Epidermal melanocyte (primary cell): ENCODE data around the gene SYT8.
A peak's percentile ranks its signal among the peaks of the same experiment; 100 is the strongest.
"Not testable (repeated sequence)": the region's sequence is repeated elsewhere in the genome, so short reads cannot be mapped to it uniquely, and the experiment has no call there.

Source experiments
- DNase-seq: peaks from one replicate; pipeline ENCODE4 v3.0.0; 2011; ENCODE audit warnings: low spot score; ENCODE audit not compliant: insufficient read length

The SYT8 gene

DNA sequence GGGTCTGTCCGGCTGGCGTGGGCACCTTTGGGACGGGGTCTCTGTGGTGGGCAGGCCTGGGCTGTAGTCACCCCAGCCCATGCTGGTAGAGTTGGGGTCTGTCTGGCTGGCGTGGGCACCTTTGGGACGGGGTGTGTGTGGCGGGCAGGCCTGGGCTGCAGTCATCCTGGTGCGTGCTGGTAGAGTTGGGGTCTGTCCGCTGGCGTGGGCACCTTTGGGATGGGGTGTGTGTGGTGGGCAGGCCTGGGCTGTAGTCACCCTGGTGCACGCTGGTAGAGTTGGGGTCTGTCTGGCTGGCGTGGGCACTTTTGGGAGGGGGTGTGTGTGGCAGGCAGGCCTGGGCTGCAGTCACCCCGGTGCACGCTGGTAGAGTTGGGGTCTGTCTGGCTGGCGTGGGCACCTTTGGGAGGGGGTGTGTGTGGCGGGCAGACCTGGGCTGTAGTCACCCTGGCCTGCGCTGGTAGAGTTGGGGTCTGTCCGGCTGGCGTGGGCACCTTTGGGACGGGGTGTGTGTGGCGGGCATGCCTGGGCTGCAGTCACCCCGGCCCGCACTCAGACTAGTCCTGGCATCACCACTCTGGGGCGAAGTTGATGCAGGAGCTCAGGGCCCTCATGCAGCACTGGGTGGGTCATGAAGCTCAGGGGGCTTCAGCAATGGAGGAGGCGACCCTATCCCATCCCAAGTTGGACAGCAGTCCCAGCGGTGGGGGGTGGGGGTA, 37.6 kb downstream of the SYT8 start:
- DNase-seq: no peak

DNA sequence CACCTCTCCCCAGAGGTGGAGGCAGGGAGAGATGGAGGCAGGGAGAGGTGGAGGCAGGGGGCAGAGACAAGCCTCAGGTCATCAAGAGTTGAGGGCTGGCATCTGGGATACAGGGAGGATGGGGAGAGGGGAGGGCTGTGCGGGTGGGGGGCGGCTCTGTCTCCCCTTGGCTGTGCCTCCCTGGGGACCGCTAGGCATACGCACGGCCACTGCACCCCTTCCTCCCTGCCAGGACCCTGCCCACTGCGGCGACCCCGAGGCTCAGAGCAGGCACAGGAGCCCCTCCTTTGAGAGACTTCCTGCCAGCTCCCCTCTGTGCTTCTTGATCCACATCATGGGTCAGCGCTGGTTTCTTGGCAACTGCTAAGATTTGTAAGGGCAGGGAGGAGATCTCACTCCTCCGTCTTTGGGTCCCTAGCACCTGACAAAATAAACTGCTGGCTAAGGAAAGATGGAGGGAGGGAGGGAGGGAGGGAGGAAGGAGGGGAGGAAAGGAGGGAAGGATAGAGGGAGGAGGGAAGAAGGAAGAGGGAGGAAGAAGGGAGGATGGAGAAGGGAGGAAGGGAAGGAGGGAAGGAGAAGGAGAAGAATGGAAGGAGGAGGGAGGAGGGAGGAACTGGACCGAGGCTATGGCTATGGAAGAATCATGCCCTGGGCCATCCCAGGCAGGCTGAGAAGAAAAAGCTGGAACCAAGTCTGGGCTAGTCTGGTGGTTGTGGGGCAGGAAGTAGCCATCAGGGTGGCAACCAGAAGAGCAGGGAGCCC, 38.4 kb downstream of the SYT8 start:
- DNase-seq: no peak

DNA sequence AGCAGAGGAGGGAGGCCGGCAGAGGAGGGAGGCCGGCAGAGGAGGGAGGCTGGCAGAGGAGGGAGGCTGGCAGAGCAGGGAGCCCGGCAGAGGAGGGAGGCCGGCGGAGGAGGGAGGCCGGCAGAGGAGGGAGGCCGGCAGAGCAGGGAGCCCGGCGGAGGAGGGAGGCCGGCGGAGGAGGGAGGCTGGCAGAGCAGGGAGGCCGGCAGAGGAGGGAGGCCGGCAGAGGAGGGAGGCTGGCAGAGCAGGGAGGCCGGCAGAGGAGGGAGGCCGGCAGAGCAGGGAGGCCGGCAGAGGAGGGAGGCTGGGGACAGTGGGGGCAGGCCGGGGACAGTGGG, 39.0 kb downstream of the SYT8 start:
- not testable (repeated sequence) for DNase-seq

DNA sequence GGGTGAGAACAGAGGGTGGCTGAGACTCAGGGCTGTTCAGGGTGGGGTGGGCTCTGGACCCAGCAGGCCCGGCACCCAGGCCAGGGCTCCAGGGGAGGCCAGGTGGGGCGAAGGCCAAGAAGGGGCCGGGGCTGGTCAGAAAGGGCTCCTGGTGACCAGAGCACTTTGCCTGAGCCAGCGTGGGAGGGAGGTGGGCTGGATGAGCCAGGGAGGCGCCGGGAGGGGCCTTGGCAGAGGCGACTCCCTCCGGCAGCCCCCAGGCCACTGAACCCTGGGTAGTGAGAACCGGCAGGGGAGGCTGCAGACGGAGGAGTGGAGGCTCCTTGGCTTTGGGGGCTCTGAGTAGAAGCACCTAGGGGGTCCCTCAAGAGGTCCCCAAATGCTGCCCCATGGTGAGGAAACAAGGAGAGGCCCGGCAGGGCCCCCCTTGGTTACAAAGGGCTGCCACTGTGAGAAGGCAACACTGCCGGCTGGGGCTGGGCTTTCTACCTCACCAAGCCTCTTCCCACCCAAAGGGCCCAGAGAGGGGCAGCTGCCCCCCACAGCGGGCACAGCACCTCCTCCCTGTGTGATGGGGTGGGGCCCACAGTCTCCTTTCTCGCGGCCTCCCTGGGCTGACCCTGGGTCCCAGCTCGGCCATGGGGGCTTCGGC, 39.8 kb downstream of the SYT8 start:
- DNase-seq: not testable (repeated sequence)

DNA sequence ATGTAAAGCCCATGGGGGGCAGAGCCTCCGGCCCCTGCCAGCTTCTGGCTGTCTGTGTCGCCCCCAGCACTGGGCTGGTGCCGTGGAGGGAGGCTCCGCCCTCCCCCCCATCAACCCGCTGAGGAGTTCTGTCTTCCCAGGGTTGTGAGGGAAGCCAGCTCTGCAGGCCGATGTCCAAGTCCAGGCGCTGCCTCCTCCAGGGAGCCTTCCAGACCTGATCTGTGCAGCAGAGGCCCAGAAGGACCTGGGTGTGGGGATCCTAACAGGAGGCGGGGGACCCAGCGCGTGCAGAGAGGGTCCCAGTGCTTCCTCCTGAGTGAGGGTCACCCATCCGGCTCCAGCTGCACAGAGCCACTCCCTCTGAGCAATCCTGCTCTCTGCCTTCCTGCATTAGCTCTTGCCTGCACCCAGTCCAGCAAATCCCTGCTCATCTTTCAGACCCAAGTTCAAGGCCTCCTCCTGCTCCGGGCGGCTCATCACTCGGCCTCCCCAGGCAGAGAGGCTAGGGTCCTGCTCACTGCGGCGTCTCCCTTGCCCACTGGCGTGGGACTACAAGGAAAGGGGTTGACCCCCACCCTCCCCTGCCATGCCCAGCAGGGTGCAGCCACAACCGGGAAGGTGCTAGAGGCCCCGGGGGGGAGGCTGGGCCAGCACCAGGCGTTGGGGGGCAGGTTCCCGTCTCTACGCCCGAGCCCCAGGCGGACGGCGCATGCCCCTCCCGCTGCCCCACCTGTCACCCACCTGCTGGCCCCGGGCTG, 40.5 kb downstream of the SYT8 start:
- DNase-seq: no peak

DNA sequence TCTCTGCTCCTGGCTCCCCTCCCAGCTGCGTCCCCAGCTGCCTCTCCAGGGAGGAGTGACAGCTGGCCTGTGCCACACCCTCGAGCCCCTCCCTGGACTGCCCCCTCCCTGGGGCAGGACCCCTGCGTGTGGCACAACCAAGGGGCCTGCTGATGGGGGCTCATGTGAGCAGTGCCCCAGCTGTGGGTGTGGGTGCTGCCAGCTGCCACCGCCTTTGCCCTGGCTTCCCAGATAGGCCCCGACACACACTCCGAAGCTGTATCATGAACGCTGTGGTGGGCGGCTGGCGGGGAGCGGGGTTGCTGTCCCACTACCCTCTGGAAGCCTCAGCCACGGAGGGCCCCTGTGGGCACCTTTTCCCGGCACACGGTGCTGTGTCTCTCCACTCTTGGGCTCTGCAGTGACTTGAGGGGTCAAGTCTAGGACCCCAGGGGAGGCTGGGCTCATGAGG, 41.1 kb downstream of the SYT8 start:
- DNase-seq: not testable (repeated sequence)

DNA sequence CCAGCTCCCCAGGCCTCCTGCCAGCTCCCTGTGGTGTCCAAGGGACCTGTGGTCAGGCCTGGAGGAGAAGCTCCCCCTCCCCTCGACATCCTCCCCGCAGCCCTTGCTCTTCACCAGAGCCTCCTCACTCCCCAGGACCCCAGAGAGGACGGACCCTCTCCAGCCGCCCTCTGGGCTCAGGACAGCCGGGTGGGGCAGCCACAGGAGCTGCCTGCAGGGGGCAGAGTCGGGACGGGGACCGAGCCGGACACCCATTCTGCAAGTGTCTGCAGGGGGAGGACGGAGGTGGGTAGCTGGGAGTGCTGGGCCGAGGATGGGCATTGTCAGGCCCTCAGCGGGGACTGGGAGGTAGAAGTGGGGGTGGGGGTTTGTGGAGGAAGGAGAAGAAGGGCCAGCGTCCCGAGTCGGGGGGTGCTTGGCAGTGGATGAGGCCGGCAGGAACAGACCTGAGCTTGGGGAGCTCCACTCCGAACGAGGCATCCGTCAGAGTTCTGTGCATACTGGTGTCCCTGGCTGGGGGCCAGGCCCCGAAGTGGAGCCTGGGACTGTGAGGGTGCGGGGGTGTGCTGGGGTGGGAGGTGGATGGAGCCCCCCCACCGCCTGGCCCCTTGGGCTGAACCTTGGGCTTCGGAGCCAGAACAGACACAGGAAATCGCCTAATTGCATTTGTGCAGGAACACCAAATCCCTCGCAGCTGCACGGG, 41.7 kb downstream of the SYT8 start:
- DNase-seq: no peak

DNA sequence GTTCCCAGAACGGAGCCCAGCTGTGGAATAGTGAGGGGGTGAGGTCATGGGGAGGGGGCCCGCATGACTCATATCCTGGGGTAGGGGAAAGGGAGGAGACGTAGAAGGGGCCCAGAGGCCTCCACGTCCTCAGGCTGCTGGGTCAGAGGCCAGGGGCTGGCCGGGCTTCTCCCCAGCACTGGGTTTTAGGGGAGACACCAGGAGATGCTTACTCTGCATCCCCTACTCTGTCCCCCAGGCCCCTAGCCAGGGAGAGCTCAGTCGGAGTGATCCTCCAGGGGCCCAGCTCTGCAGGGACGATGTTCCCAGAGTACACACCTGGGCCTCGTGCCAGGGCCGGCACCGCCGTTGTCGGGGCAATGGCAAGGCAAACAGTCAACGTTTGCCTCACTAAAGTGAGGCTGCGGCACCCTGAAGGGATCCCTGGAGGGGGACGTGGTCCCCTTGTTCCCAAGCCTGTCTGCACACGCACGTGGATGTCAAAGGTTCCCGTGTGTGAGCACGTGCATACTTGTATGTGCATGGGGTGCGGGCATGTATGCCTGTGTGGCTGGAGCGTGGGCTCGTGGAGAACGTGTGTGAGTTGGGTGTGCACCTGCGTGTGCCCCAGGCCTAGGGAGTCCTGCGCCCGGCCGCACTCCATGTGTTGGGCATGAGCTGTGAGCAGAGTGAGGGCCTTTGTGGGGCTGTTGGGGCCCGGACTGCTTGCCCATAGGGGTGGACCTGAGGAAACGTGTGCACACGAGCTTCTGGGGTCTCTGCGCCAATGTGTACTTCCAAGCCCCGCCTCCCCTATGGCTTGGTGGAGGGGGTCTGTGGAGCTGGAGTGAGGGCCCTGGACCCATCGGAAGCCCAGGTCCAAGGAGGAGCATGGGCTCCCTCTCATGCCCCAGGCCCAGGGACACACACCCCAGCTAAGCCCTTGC, 42.7 kb downstream of the SYT8 start:
- no peak for DNase-seq

DNA sequence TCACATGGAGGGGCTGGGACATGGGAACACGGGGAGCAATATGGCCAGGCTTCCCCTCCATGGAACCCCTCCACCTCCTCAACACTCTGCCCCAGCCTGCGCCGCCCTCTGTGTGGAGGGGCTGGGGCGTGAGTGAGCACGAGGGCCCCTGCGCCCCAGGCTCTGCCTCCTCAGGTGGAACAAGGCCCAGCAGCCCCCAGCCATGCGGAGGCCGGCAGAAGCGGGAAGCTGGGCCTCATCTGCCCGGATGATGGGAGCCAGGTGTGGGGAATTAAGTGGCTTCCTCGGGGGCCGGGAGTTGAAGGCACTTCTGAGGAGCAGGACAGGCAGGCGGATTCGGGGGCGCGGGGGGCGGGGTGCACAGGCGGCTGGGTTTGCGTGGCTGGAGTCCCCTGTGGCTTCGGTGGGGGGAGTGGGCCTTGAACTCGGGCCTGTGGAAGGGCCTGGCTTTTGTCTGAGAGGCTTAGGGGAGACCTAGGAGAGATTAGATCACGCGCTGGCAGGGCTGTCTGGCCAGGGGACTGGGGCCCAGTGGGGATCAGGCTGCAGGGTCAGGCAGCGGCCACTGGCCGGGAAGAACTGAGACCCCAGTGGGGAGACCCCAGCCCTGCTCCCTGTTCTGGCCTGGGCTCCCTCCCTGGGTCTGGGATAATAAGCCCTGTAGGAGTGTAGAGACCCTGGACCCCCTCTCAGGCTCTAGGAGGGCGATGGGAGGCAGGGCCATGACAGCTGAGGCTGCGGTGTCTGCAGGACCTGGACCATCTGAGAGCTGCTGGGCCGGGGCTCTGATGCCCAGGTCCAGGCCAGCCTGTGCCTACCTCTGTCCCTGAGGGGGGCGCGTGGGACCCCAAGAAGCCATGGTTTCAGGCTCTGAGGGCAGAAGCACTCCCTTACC, 43.6 kb downstream of the SYT8 start:
- DNase-seq: no peak

DNA sequence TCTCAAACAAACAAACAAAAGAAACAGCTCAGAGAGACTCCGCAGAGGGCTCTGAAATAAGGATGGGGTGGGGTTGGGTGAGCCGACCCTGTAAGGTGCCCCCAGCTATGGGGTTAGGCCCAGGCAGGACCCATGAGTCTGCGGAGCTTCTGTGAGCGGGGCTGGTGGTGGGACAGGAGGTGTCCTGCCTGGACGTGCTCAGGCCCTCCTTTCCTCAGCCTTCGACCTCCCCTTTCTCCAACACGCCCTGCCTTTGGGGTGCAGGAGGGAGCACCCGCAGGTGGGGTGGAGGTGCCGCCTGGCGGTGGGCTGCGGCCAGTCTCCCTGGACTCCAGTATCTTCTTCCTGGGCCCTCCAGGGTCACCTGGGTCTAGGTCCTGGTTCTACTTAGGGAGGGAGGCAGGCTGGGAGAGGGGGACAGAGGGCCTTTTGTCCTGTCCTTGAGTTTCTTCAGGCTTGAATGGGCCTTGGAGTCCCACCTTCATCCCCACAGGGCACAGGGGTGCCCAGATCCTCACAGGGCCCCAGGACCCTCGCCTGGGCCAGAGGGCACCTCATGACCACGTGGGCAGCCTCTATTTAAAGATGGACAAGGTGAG, 44.7 kb downstream of the SYT8 start:
- no peak for DNase-seq

DNA sequence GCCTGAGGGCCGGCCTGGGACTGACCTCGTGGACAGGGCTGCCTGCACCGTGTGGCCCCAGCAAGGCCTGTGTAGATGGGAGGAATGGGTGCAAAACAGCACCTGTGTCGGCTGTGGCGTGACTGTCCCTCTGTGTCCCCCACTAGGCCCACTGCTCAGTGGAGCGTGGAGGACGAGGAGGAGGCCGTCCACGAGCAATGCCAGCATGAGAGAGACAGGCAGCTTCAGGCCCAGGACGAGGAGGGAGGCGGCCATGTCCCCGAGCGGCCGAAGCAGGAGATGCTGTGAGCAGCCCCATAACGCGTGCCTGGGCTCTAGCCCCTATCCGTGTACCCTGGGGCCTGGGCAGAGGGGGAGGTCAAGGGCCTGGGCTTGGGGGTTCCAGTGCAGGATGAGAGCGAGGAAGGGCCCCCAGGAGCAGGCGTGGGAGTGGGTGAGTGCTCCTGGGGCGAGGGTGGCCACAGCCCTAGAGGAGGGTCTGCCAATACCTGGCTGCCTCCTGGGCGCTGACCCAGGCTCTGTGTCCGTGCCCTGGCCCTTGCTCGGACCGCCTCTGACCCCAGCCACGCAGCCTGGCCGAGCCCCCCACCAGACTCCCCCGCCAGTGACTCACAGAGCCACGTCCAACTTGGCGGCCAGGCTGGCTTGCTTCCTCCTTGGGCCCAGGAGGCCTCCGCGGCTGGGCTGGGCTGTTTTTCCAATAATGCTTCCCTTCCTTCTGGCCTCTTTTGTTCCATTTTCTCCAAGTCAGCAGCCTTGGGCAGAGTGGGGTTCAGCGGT, 45.3 kb downstream of the SYT8 start:
- DNase-seq: no peak

DNA sequence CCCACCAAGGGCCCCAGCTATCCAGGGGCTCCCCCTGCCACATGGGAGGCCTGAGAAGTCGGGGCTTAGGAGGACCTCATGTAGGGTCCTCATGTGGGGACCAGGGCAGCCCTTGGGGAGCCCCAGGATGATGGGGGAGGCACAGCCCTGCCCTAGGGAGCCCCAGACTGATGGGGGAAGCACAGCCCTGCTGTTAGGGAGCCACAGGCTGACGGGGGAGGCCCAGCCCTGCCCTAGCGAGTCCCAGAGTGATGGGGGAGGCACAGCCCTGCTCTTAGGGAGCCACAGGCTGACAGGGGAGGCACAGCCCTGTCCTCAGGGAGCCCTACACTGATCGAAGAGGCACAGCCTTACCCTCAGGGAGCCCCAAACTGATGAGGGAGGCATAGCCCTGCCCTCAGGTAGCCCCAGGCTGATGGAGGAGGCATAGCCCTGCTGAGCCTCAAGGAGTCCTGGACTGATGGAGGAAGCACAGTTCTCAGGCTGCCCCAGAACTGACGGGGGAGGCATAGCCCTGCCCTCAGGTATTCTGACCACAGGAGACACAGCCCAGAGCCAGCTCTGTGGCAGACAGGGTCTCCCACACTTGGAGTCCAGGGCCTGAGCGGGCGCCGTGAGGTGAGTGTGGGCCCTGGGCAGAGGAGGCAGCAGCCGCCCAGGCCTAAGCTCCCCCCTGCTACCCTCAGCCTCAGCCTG, 46.1 kb downstream of the SYT8 start:
- DNase-seq: no peak

DNA sequence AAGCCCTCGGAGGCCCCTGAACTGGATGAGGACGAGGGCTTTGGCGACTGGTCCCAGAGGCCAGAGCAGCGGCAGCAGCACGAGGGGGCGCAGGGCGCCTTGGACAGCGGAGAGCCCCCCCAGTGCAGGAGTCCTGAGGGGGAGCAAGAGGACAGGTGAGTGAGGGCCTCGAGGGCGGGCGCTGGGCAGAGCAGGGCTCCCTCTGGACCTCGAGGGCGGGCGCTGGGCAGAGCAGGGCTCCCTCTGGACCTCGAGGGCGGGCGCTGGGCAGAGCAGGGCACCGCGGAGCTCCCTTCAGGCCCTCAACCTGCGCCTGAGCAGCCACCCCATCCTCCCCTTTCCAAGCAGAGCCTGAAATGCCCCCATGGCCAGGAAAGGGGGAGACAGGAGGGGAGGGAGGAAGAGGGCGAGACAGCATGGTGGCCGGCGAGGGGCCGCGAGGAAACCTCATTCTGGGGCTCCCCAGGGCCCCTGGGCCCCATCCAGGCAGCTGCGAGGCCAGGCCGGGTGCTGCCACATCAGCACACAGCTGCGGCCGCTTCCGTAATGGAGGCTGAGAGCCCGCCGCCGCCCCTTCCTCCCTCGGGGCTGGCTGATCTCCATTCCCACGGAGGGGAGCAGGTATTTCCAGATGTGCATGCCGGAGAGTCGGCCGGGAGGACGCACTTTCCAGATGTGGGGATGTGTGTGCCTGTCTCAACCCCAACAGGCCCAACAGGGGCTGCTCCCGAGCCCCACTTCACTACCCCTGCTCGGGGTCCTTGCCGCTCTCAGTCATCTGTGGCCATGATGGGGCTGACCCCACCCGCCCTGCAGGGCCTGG, 46.9 kb downstream of the SYT8 start:
- DNase-seq: no peak

DNA sequence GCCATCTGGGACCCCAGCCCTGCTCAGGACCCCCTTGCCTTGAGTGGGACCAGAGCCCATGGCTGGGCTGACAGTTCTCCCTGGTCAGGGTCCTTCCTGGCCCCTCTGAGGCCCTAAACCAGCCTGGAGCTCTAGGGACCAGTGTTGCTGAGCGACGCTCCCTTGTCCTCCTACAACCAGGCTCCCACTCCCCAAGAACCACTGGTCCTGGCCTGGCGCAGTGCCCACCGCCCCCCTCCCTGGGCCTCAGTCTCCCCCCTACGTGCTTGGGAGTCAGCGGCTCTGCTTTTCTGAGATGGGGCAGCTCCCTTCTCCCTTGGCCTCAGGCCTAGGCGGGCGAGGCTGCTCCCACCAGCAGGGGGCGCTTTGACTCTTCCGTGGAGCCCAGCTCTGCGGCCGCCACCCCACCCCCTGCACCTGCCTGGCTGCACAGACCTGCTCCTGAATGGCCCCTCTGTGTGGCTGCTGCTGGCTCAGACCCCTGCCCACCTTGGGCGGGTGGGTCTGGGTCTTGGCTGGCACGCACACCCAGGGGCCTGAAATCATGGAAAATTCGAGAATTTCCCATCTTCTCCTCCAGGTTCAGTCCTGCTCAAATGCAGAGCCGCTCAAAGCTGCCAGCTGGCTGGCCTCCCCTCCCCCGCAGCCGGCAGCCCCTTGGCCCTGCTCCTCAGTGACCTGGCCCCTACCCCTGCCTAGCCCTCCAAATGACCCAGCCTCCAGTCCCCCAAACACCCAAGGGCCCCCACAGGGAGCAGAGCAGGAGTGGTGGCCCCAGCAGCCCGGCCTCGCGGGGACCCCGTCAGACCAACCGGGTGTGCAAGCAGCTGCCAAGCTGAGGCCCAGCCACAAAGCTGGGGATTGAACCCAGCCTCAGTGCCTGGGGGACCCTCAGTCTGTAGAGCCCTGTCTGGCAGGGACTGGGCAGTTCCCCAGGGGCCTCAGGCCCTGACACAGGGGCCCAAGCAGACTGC, 47.8 kb downstream of the SYT8 start:
- DNase-seq: peak; percentile 95
